ENCODE measurements around the gene NAA80.
"Not testable (repeated sequence)": the region's sequence is repeated elsewhere in the genome, so short reads cannot be mapped to it uniquely, and the experiment has no call there.

The NAA80 gene

DNA sequence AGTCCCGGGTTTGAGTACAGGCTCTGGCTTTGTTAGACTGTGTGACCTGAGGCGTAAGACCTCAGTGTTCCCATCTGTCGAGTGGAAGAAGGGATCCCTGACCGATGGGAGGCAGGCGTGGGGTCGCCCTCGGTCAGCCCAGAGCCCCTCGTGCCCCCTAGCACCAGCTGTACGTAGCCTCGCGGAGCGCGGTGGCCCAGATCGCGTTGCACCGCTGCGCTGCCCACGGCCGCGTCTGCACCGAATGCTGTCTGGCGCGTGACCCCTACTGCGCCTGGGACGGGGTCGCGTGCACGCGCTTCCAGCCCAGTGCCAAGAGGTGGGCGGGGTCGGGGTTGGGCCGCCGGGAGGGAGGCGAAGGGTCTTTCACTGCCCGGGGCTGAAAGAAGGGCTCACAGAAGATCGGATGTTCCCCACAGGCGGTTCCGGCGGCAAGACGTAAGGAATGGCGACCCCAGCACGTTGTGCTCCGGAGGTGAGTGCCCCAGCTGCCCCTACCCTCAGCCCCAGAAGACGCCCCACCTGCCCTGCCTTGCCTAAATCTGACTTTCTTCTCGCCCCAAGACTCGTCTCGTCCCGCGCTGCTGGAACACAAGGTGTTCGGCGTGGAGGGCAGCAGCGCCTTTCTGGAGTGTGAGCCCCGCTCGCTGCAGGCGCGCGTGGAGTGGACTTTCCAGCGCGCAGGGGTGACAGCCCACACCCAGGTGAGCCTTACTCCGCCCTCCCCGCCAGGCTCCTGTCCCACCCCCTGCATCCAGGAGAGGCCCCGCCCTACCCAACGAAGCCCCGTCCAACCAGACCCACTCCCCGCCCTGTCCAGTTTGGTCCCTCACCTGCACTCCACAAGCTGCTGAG, 23.8 kb downstream of the NAA80 start:
- Histone ChIP-seq H3K27me3 (ENCODE audit: control insufficient read depth, insufficient read depth, low read length) (peaks cover 4% of the 10 kb centered on the region), H3K9ac (ENCODE audit: low read length) (no peak overlapping the region), H3K36me3 (ENCODE audit: control insufficient read depth, insufficient read depth, low read length) (no peaks in the 10 kb centered on the region), H3K4me3 (ENCODE audit: low read length) (no peak overlapping the region), H3K4me1 (ENCODE audit: control insufficient read depth, insufficient read depth, low read length) (peaks cover 34% of the 10 kb centered on the region), H3K9me3 (ENCODE audit: control insufficient read depth, low read length) (no peaks in the 10 kb centered on the region)

DNA sequence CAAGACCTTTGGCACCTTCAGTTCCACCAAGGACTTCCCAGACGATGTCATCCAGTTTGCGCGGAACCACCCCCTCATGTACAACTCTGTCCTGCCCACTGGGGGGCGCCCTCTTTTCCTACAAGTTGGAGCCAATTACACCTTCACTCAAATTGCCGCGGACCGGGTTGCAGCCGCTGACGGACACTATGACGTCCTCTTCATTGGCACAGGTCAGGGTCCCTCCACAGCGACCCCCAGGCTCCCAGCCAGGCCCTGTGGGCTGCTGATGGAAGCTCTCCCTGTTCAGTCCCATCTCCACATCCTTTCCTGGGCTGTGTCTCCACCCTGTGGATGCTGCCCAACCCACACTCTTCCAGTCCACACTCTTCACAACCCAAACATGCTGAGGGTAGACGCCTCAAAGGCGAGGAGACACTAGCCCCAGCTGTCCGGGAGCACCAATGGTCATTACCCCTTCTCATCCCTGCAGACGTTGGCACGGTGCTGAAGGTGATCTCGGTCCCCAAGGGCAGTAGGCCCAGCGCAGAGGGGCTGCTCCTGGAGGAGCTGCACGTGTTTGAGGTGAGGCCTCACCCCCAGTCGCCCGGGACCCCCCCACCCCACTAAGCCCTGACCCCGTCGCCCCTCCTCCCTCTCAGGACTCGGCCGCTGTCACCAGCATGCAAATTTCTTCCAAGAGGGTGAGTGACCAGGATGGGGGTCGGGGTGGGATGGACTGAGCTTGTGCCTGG, 24.7 kb downstream of the NAA80 start:
- H3K9ac ChIP-seq (ENCODE audit: low read length): no peak overlapping the region
- H3K4me1 ChIP-seq (ENCODE audit: control insufficient read depth, insufficient read depth, low read length): peaks cover 42% of the 10 kb centered on the region
- H3K9me3 ChIP-seq (ENCODE audit: control insufficient read depth, low read length): no peaks in the 10 kb centered on the region
- peaks cover 4% of the 10 kb centered on the region for H3K27me3 ChIP-seq (ENCODE audit: control insufficient read depth, insufficient read depth, low read length)
- H3K4me3 ChIP-seq (ENCODE audit: low read length): no peak overlapping the region
- no peaks in the 10 kb centered on the region for H3K36me3 ChIP-seq (ENCODE audit: control insufficient read depth, insufficient read depth, low read length)

DNA sequence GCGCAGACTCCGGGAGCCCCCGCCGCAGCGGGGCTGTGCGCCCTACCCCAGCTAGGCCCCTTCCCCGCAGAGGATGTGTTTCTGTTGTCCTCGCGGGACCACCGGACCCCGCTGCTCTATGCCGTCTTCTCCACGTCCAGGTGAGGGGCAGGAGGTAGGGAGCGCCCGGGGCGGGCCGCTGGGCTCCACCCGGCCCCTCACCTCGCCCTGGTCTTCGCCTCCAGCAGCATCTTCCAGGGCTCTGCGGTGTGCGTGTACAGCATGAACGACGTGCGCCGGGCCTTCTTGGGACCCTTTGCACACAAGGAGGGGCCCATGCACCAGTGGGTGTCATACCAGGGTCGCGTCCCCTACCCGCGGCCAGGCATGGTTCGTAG, 25.5 kb downstream of the NAA80 start:
- no peaks in the 10 kb centered on the region for H3K9me3 ChIP-seq (ENCODE audit: control insufficient read depth, low read length)
- peak overlapping the region; percentile 57 for H3K9ac ChIP-seq (ENCODE audit: low read length)
- no peaks in the 10 kb centered on the region for H3K36me3 ChIP-seq (ENCODE audit: control insufficient read depth, insufficient read depth, low read length)
- H3K4me3 ChIP-seq (ENCODE audit: low read length): no peak overlapping the region
- peaks cover 47% of the 10 kb centered on the region for H3K4me1 ChIP-seq (ENCODE audit: control insufficient read depth, insufficient read depth, low read length)
- H3K27me3 ChIP-seq (ENCODE audit: control insufficient read depth, insufficient read depth, low read length): peaks cover 4% of the 10 kb centered on the region

DNA sequence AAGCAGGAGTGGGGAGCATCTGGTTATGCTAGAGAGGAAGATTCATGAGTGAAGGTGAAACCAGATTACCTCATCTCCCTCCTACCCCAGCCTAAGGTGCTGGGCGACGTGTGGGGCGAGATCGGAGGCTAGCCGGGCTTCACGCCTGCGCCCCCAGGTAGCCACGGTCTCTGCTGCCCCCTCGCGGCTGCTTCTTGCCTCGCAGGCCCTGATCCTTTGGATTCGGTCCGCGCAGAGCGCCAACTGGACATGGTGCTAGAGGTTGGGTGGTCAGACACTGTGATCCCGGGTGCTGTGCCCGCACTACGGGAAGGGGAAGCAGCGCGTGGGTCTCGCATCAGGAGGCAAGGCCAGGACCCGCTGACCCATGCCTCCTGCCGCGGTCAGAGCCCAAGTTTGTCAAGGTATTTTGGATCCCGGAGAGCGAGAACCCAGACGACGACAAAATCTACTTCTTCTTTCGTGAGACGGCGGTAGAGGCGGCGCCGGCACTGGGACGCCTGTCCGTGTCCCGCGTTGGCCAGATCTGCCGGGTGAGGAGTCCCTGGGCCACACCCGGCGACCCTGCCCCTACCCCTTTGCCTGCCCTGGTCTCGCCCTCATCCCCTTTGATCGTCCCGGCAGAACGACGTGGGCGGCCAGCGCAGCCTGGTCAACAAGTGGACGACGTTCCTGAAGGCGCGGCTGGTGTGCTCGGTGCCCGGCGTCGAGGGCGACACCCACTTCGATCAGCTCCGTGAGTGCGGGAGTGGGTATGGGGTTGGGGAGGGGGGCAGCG, 26.1 kb downstream of the NAA80 start:
- Histone ChIP-seq H3K4me1 (ENCODE audit: control insufficient read depth, insufficient read depth, low read length) (peaks cover 52% of the 10 kb centered on the region), H3K9me3 (ENCODE audit: control insufficient read depth, low read length) (no peaks in the 10 kb centered on the region), H3K4me3 (ENCODE audit: low read length) (peak overlapping the region; percentile 17), H3K9ac (ENCODE audit: low read length) (peak overlapping the region; percentile 57), H3K27me3 (ENCODE audit: control insufficient read depth, insufficient read depth, low read length) (peaks cover 4% of the 10 kb centered on the region), H3K36me3 (ENCODE audit: control insufficient read depth, insufficient read depth, low read length) (no peaks in the 10 kb centered on the region)

- not testable (repeated sequence) for H3K9ac ChIP-seq (ENCODE audit: low read length); H3K9me3 ChIP-seq (ENCODE audit: control insufficient read depth, low read length); H3K27me3 ChIP-seq (ENCODE audit: control insufficient read depth, insufficient read depth, low read length); H3K36me3 ChIP-seq (ENCODE audit: control insufficient read depth, insufficient read depth, low read length); H3K4me3 ChIP-seq (ENCODE audit: low read length)
- H3K4me1 ChIP-seq (ENCODE audit: control insufficient read depth, insufficient read depth, low read length): peaks cover 58% of the 10 kb centered on the region
These were observed 26.7 kb downstream of the NAA80 start for GRCh38 chr3:50272538-50272910.

DNA sequence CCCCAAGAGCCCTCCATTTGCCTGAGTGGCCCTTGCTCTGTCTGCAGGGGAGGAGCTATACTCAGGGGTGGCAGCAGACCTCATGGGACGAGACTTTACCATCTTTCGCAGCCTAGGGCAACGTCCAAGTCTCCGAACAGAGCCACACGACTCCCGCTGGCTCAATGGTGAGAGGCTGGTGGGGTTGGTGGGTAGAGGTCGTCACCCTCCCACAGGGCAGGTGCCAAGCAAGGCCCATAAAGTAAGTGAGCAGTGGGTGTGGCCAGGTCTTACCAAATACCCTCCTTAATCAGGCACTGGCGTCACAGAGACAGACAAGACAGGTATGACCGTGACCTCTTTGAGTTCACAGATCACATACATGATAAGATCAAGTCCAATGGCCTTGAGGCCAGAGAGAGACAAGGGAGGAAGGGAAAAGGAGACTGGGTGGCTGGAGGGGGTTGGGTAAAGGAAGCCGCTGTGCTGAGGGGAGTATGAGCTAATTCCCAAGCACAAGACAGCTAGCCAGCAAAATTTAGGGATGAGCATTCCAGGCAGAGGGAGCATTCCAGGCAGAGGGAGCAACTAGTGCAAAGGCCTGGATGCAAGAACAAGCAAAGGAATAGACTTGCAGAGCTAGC, 27.8 kb downstream of the NAA80 start:
- Histone ChIP-seq H3K4me1 (ENCODE audit: control insufficient read depth, insufficient read depth, low read length) (peaks cover 68% of the 10 kb centered on the region), H3K4me3 (ENCODE audit: low read length) (no peak overlapping the region), H3K9ac (ENCODE audit: low read length) (peak overlapping the region; percentile 90), H3K9me3 (ENCODE audit: control insufficient read depth, low read length) (no peaks in the 10 kb centered on the region), H3K27me3 (ENCODE audit: control insufficient read depth, insufficient read depth, low read length) (peaks cover 4% of the 10 kb centered on the region), H3K36me3 (ENCODE audit: control insufficient read depth, insufficient read depth, low read length) (no peaks in the 10 kb centered on the region)

- H3K9me3 ChIP-seq (ENCODE audit: control insufficient read depth, low read length): no peaks in the 10 kb centered on the region
- H3K36me3 ChIP-seq (ENCODE audit: control insufficient read depth, insufficient read depth, low read length): no peaks in the 10 kb centered on the region
- H3K4me1 ChIP-seq (ENCODE audit: control insufficient read depth, insufficient read depth, low read length): peaks cover 76% of the 10 kb centered on the region
- peak overlapping the region; percentile 71 for H3K4me3 ChIP-seq (ENCODE audit: low read length)
- peak overlapping the region; percentile 90 for H3K9ac ChIP-seq (ENCODE audit: low read length)
- H3K27me3 ChIP-seq (ENCODE audit: control insufficient read depth, insufficient read depth, low read length): no peaks in the 10 kb centered on the region
These were observed 28.6 kb downstream of the NAA80 start for GRCh38 chr3:50270422-50271224.

- no peaks in the 10 kb centered on the region for H3K36me3 ChIP-seq (ENCODE audit: control insufficient read depth, insufficient read depth, low read length)
- no peaks in the 10 kb centered on the region for H3K9me3 ChIP-seq (ENCODE audit: control insufficient read depth, low read length)
- no peaks in the 10 kb centered on the region for H3K27me3 ChIP-seq (ENCODE audit: control insufficient read depth, insufficient read depth, low read length)
- H3K9ac ChIP-seq (ENCODE audit: low read length): peak overlapping the region; percentile 90
- peaks cover 82% of the 10 kb centered on the region for H3K4me1 ChIP-seq (ENCODE audit: control insufficient read depth, insufficient read depth, low read length)
- peak overlapping the region; percentile 71 for H3K4me3 ChIP-seq (ENCODE audit: low read length)
These were observed 29.2 kb downstream of the NAA80 start for GRCh38 chr3:50269977-50270413.

- Histone ChIP-seq H3K4me3 (ENCODE audit: low read length) (peak overlapping the region; percentile 71), H3K36me3 (ENCODE audit: control insufficient read depth, insufficient read depth, low read length) (no peaks in the 10 kb centered on the region), H3K4me1 (ENCODE audit: control insufficient read depth, insufficient read depth, low read length) (peaks cover 84% of the 10 kb centered on the region), H3K27me3 (ENCODE audit: control insufficient read depth, insufficient read depth, low read length) (no peaks in the 10 kb centered on the region), H3K9ac (ENCODE audit: low read length) (peak overlapping the region; percentile 90), H3K9me3 (ENCODE audit: control insufficient read depth, low read length) (no peaks in the 10 kb centered on the region)
These were observed 29.7 kb downstream of the NAA80 start for GRCh38 chr3:50269460-50269859.

GRCh38 chr3:50268703-50269451, 30.3 kb downstream of the NAA80 start, which contains the start of gene SEMA3B:
Gene SEMA3B (plus strand): TSS chr3:50269147. CDS start chr3:50269241, 94 bp downstream.
- Histone ChIP-seq H3K27me3 (ENCODE audit: control insufficient read depth, insufficient read depth, low read length) (no peaks in the 10 kb centered on the region), H3K4me3 (ENCODE audit: low read length) (peak within 1 kb of the TSS; percentile 71), H3K36me3 (ENCODE audit: control insufficient read depth, insufficient read depth, low read length) (no peaks in the 10 kb centered on the region), H3K4me1 (ENCODE audit: control insufficient read depth, insufficient read depth, low read length) (peaks cover 83% of the 10 kb centered on the region), H3K9me3 (ENCODE audit: control insufficient read depth, low read length) (no peaks in the 10 kb centered on the region), H3K9ac (ENCODE audit: low read length) (peak within 1 kb of the TSS; percentile 93)

Data from mucosa of stomach (tissue), 1 donor.